ENCODE results near the gene UBR2.

DNA sequence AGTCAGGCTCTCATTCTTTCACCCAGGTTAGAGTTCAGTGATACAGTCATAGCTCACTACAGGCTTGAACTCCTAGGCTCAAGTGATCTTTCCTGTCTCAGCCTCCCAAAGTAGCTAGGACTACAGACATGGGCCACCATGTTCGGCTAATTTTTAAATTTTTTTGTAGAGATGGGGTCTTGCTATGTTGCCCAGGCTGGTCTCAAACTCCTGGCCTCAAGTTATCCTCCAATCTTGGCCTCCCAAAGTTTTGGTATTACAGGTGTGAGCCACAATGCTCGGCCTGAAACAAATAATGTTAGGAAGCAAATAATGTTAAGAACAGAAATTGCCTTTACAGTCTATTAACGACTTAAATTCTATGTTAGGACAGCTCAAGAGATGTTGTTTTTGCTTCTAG is 1.8 kb upstream of the UBR2 start:
- TF ChIP-seq, protein P1, sequence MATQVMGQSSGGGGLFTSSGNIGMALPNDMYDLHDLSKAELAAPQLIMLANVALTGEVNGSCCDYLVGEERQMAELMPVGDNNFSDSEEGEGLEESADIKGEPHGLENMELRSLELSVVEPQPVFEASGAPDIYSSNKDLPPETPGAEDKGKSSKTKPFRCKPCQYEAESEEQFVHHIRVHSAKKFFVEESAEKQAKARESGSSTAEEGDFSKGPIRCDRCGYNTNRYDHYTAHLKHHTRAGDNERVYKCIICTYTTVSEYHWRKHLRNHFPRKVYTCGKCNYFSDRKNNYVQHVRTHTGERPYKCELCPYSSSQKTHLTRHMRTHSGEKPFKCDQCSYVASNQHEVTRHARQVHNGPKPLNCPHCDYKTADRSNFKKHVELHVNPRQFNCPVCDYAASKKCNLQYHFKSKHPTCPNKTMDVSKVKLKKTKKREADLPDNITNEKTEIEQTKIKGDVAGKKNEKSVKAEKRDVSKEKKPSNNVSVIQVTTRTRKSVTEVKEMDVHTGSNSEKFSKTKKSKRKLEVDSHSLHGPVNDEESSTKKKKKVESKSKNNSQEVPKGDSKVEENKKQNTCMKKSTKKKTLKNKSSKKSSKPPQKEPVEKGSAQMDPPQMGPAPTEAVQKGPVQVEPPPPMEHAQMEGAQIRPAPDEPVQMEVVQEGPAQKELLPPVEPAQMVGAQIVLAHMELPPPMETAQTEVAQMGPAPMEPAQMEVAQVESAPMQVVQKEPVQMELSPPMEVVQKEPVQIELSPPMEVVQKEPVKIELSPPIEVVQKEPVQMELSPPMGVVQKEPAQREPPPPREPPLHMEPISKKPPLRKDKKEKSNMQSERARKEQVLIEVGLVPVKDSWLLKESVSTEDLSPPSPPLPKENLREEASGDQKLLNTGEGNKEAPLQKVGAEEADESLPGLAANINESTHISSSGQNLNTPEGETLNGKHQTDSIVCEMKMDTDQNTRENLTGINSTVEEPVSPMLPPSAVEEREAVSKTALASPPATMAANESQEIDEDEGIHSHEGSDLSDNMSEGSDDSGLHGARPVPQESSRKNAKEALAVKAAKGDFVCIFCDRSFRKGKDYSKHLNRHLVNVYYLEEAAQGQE (IDR thresholded peaks at IDR 0.05; ENCODE audit: insufficient read depth in 1 of 2, low read depth in 2 of 2, low read length in 2 of 2): no peak
- no peak for TF ChIP-seq POLR2AphosphoS5 (IDR thresholded peaks at IDR 0.05; ENCODE audit: low read depth, low read length)
